Stimulated activated CD4-positive, alpha-beta T cell treated with anti-CD3 and anti-CD28 coated beads, Interleukin-1b, Interleukin-23, amount 100 ng/mL, for 24 hours (primary cell): ENCODE results near the gene GTF2IRD1.
"Not testable (repeated sequence)": the region's sequence is repeated elsewhere in the genome, so short reads cannot be mapped to it uniquely, and the experiment has no call there.

Experiments used
- DNase-seq, 4 experiments: peaks; one replicate each; pipeline ENCODE4 v3.0.0-alpha.2; 2020; ENCODE audit warnings: low read depth in 4 of 4, low spot score in 1 of 4

The GTF2IRD1 gene

DNA sequence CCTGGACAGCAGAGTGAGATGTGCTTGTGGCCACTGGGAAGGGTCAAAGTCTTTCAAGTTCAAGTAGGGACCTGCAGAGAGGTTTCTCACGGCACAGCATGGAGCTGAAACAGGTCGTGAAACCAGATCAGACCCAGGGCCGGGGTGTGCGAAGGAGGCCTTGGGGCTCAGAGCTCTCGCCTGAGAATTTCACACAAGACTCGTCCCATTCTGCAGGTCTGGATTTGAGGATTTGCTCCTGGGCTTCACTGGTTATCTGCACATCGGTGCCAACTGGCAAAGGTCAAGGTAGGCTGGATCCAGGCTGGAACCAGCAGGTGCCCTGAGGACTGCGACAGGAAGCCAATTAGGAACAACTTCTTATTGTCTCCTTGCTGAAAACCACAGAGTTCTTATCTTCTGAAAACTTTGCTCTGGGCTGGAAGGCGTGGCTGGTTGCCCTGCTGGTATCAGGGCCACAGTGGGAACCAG, 179.8 kb downstream of the GTF2IRD1 start:
- no peak for DNase-seq

DNA sequence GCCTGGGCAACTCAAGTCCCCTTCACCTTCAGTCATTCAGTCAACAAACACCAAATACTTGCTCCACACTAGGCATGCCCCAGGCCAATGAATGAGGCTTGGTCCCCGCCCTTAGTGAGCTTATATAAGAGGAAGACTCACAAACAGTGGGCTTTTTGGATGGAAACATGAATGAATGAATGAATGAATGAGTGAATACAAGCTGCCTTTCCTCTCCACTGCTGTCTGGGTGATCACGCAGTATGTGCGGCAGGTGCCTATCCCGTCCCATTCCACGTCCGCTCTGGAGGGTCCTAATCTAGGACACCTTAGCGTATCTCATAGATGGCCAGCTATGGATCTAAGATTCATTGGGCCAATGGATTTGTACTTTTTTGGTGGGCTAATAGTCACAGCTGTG, 184.0 kb downstream of the GTF2IRD1 start:
- DNase-seq = no peak

DNA sequence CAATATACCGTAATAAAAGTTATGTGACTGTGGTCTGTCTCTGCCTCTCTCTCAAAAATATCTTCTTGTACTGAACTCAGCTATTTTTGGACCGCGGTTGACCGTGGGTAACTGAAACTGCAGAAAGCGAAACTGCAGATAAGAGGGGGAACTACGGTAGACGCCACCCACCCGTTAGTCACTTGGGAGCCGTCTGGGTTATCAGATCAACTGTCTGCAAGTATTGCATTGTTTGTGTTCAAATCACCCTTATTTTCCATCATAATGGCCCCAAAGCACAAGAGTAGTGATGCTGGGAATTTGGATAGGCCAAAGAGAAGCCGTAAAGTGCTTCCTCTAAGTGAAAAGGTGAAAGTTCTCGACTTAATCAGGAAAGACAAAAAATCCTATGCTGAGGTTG, 196.3 kb downstream of the GTF2IRD1 start:
- peak; percentile 44 to 80 (median 61) for DNase-seq

DNA sequence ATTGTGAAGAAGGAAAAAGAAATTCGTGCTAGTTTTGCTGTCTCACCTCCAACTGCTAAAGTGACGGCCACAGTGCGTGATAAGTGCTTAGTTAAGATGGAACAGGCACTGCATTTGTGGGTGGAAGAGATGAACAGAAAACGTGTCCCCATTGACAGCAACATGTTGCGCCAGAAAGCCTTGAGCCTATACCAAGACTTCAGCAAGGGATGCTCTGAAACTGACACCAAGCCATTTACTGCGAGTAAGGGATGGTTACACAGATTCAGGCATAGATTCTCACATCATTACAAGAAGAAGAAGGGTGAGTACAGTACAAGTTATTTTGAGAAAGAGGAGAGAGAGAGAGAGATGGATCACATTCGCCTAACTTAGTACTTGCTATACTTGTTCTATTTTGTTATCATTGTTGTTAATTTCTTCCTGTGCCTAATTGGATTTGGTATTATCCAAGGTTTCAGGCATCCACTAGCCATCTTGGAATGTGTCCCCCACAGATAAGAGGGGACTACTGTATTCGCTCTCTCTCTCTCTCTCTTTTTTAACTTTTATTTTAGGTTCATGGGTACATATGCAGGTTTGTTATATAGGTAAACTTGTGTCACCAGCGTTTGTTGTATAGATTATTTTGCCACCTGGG, 196.9 kb downstream of the GTF2IRD1 start:
- not testable (repeated sequence) for DNase-seq

DNA sequence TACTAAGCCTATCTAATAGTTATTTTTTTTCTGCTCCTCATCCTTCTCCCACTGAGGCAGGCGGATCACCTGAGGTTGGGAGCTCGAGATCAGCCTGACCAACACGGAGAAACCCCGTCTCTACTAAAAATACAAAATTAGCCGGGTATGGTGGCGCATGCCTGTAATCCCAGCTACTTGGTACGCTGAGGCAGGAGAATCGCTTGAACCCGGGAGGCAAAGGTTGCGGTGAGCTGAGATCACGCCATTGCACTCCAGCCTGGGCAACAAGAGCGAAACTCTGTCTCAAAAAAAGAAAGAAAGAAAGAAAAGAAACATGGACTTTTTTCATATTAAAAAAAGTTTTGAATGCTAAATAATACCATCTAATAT, 197.4 kb downstream of the GTF2IRD1 start:
- DNase-seq = not testable (repeated sequence)
